Epidermal melanocyte (primary cell): Measurements from ENCODE around the gene CARF.
"Not testable (repeated sequence)": the region's sequence is repeated elsewhere in the genome, so short reads cannot be mapped to it uniquely, and the experiment has no call there.

Experiments used
- DNase-seq: peaks from one replicate; pipeline ENCODE4 v3.0.0; 2011; ENCODE audit warnings: low spot score; ENCODE audit not compliant: insufficient read length

The CARF gene, protein sequence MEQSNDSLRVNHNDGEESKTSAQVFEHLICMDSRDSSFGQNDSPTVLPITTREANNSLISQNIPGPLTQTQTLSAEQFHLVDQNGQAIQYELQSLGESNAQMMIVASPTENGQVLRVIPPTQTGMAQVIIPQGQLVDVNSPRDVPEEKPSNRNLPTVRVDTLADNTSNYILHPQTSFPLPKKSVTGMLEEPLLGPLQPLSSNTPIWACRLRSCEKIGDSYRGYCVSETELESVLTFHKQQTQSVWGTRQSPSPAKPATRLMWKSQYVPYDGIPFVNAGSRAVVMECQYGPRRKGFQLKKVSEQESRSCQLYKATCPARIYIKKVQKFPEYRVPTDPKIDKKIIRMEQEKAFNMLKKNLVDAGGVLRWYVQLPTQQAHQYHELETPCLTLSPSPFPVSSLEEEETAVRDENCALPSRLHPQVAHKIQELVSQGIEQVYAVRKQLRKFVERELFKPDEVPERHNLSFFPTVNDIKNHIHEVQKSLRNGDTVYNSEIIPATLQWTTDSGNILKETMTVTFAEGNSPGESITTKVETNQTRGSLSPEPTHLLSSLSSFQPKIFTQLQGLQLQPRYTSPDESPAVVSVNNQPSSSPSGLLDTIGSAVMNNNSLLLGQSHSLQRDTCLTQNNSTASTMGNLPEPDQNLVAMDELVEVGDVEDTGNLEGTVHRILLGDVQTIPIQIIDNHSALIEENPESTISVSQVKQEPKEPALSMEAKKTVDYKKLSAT

DNA sequence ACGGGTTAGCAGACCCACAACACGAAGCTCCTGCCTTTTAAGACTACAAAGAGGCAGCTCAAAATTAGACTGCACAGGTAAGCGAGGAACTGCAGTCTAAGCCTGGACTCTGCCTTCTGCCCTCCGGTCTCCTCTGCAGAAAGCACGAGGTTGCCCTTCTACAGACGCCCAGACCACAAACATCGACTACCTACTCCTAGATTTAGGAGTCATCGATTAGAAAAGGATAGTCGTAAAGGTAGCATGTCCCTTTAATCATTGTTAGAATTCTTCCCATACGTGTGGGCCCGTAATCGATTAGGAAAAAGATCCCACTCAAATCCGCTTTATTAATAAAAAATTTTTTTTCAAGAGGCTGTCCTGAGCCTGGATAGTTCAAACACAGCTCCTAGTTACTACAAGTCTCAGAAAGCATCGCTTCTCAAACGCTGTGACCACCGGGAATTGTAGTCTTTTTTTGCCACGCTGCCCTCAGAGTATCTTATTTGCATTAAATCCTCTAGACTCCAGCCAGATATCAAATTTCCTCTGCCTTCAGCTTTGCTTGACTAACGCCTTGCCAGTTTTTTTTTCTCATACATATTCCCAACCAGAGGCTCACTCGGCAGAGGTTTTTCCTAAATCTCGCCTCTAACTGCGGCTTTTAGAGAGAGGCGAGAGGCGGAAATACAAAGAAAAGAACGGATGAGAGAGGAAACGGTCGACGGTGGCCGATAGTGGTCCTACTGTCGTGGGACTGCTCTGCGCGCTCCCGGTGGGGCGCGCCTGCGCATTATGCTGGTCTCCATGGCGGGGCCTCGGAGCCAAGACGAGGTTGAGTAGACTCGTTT is at the start of gene CARF, which contains the start of gene WDR12:
Gene CARF, plus strand, starts transcription at position 764 of the 830 bp plus-strand sequence. CDS start 29,628 bp downstream, outside the sequence.
Gene WDR12, minus strand, starts transcription at position 162 of the 830 bp plus-strand sequence. CDS start 197 bp downstream, outside the sequence.
- peak; percentile 93 for DNase-seq

DNA sequence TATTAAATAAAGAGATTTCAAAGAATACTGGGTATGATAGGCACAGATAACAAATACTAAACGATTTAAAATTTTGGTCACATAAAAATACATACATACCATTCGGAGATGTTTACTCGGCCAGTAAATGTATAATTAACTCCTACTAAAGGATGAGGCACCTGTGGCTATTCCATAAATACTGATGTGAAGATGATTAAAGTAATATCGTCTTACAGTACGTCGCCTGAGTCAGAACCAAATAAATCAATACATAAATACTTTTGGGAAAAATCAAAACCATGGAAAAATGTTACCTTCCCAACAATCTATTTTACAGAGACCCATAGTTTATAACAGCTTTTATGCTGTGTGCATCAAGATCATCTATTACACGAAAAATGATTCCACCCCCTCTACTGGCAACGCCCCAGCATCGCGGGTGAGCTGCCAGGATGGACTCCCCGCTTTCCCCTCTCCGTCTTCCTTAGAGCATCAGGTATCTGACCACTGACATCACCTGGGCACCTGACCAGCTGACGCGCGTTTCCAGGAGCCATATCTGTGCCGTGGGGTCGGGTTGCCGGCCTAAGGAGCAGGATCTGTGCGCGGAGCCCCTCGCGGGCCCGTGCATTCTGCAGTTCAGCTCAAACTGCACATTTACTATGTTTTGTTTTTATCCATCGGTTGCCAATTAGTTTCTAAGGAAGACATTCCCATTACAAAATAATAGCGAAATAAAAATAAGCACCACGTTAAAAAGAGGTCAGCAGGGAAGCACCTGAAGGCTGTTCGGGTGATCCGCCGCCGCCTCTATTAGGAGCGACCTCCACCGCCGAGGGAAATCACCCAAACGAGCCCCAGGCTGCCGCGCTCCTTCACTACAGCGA is 41.4 kb upstream of the CARF start:
- no peak for DNase-seq

DNA sequence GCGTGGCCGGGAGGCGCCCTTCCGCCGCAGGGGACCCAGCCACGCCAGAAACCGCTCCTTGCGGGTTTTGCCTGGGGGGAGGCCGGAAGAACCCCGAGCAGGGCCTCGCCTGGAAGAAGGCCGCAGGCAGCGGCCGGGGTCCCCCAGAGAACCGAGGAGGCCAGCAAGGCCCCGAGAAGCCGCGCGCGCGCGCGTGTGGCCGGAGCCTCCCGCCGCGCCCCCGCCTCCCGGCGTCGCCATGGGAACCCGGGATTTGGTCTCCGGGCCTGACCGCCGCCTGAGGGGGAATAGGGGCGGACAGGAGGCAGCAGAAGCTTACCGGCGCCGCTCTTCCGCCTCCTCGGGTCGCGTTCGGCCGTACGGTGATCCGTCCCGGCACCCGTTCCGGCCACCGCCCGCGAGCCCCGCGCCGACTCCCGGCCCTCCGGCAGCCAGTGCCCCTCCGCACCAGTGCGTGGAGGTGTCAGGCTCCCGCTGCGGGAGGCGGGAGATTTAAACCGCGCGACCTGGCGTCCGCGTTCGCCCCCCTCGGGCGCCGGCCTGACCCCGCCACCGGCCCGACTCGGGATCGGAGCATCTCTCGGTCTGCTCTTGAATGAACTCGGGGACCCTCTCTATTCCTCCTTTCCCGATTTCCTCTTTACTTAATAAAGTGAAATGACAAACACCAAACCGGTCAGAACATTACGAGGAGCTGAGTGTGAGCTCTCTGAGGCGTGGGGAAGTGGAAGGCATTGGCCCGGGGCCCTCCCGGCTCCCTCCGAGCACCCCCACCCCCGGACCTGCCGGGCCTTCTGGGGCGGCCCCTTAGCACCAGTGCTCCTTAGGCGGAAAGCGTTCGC is 40.6 kb upstream of the CARF start, which contains the start of gene ICA1L:
Gene ICA1L, minus strand, starts transcription at position 467 of the 842 bp plus-strand sequence. CDS start 42,757 bp downstream, outside the sequence.
- DNase-seq = no peak

DNA sequence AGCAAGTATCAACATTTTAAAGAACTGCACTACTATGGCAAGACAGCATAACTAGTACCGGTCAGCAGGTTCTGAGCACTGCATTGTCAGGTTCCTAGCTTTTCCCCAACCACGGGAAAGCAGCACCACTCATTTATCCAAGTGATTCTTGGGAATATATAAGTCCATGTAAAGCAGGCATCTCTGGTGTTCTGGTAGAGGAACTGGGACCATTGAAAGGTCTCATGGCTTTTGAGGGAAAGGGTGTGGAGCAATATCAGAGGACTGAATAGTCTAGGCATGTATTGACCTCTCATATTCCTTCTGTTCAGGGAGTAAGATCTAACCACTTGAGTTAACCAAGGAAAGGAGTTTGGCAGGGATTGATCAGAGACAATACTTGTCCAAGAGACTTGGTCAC is 34.4 kb upstream of the CARF start:
- DNase-seq = no peak

DNA sequence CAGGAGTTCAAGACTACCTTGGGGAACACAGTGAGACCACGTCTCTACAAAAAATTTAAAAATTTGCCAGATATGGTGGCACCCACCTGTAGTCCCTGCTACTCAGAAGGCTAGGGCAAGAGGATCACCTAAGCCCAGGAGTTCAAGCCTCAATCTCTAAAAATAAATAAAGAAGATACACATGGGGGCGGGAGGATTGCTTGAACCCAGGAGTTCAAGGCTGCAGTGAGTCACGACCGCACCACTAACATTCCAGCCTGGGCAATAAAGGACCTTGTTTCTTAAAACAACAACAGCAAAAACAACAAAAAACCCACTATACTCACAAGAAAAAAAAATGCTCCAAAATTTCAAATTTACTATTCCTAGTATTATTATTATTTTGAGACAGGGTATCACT is 30.5 kb upstream of the CARF start:
- DNase-seq = no peak

DNA sequence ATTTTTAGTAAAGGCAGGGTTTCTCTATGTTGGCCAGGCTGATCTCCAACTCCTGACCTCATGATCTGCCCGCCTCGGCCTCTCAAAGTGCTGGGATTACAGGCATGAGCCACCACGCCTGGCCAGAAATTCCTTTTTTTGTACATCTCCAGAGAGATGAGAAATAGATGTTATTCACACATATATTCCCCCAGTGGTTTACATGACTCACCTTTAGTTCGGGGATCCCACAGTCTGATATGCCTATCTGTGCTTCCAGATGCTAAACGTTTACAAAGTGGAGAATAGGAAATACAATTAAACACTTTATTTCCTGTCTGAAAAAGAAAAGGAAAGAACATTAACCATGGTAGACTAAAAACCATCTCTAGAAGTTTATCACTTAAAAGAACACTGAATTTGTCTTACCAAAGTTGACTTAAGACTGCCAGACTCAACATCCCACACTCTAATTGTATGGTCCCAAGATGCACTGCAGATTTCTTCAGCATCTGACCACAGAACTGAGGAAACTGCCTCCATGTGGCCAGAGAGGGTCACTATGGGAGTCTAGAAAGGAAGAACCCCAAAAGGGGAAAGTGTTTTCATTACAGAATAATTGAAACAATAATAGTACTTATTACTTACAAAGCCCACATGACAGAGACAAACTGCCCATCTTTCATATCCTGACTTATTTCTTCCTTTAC is 27.9 kb upstream of the CARF start:
- no peak for DNase-seq

DNA sequence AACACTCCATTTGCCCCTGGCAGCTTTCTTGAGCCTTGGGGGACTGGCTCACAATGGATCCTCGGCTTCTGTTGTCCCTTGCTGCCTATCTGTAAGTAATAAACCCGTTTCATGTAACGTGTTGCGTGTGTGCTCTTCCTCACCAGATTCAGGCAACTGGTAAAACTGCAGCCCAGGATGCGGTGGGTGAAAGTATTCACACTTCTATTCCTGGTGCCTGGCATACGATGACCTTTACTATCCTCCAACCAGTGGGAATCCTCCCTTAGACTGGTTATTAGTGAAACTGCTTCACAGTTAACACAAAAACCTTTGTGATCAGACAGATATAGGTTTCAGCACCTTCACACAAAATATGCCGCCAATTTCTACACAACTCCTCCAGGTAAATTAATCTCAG is 26.9 kb upstream of the CARF start:
- no peak for DNase-seq

DNA sequence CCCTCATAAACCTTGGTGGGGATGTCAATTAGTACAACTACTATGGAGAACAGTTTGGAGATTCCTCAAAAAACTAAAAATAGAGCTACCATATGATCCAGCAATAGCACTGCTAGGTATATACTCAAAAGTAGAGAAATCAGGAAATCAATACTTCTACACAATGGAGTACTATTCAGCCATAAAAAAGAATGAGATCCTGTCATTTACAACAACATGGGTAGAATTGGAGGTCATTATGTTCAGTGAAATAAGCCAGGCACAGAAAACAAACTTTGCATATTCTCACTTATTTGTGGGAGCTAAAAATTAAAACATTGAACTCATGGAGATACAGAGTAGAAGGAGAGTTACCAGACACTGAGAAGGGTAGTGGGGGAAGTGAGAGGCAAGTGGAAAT is 6.6 kb upstream of the CARF start:
- DNase-seq = not testable (repeated sequence)

DNA sequence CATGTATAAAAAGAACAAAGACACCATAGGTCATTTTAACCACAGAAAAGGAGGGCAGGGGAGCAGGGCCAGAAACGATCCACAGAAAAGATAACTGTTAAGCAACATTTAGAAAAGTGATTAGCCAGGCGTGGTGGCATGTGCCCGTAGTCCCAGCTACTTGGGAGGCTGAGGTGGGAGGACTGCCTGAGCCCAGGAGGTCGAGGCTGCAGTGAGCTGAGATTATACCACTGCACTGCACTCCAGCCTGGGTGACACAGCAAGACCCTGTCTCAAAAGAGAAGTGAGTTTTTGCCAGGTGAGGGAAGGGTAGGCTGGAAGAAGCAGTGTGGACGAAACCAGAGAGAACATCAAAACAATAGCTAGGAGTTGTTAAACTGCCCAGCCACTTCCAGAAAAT is 3.9 kb upstream of the CARF start:
- DNase-seq = no peak

DNA sequence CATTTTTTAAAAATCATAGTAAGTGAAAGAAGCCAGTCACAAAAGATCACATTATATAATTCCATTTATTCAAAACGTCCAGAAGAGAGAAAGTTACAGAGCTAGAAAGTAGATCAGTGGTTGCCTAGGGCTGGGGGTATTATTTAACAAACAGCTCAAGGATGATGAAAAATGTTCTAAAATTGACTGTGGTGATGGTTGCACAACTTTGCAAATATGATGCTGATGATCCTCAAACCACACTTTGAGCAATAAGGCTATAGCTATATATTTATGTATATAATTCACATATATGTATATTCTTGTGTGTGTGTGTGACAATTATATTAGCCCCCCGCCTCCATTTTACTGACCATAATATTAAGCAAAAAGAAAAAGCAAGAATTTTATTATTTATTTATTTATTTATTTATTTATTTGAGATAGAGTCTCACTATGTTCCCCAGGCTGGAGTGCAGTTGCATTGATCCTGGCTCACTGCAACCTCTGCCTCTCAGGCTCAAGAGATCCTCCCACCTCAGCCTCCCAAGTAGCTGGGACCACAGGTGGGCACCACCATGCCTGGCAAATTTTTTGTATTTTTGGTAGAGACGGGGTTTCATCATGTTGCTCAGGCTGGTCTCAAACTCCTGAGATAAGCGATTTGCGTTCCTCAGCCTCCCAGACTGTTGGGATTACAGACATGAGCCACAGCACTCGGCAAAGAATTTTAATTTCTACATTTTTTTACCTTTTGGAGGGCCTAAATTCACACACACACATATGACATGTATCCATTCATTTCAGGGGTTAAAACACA is 2.5 kb upstream of the CARF start:
- DNase-seq = no peak

DNA sequence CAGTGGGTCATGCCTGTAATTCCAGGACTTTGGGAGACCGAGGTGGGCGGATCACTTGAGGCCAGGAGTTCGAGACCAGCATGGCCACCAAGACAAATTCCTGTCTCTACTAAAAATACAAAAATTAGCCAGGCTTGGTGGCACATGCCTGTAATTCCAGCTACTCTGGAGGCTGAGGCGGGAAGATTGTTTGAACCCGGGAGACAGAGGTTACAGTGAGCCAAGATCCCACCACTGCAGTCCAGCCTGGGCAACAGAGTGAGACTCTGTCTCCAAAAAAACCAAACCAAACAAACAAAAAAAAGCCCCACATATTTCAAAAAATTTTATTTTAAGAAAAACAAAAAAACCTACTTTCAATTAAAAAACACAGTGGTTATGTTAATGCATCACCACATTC is 1.8 kb upstream of the CARF start:
- not testable (repeated sequence) for DNase-seq

DNA sequence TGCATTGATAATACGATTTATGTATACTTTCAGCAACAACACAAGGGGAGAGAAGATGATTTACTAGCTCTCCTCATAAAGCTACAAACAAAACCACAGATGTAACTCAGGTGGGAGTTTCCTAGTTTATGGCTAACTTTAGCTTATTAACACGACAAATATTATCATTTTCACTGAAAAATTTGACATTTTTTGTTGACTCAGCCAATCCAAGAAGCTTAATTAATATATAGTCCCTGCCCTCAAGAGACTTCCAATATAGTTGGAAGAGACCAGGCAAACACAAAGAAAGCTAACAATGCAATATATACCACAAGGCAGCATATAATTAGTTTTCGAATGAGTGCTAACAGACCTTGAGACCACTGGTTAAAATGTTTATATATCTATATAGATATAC is 1.4 kb upstream of the CARF start:
- DNase-seq = no peak

DNA sequence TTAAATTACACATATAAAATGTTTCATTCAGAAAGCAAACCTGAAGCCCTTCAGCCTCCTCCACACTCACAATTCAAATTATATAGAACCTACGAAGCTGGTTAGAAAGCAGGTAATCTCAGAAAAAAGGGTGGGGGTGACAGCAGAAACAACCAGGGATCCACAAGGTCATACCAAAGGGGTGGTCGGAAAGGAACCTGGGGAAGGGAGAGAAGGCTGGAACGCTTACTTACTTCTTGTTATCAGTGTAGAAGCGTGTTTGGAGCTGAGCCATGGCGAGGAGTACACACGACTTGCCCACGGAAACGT is 918 bp upstream of the CARF start:
- DNase-seq = no peak

DNA sequence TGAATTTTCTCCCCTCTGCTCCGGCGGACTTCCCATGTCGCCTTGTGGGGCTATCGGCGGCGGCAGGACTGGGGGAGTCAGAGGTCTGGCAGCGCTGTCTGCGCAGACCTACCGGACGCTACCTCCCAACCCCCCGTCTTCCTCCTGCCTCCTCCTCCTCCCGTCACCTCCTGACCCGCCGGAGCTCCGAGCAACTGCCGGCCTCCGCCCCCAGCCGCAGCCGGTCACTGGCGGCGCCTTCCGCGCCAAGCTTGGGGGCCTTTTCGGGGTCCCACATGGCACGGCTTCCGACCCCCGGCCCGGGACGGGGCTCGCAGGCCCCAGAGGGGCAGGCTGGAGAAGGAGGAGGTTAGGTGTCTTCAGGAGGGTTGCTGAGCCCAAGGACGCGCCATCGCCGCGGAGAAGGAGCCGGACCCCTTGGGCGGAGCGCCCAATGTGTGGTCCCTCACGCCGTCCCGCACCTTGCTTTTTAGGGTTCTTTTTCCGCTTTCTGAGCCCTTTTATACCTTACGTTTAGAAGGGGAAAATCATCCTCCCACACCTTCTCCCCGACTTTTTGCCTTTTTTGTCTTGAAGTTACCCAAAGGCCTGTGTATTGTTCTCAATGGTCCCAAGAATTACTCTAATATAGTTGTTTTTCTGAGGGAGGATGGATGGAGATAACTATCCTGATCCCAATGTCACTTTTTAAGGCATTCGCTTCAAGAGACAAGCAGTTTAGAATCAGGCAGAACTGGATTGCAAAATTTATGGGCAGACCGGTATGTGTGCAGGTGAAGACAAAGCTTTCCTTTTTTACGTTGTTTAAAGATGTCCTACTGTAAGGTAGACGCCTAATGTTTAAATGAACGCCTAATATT is 497 bp downstream of the CARF start:
- DNase-seq = not testable (repeated sequence)

DNA sequence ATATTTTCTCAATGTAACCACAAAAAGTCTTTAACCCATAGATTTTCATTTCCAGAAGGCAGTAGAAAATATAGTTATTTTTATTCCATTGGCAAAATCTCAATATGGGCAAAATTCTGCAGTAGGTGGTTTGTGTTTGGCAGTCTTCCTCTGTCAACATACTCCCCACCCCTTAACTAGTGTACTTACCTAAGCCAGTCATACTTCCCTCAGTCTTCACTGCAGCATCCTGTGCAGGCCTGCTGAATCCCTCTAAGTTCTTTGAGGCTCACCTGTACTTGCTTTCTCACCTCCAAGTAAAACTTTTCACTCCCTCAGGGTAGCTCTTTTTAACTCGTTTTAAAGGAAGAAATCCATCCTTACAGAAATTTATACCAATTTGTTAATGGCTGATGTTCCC is 6.8 kb downstream of the CARF start:
- no peak for DNase-seq

DNA sequence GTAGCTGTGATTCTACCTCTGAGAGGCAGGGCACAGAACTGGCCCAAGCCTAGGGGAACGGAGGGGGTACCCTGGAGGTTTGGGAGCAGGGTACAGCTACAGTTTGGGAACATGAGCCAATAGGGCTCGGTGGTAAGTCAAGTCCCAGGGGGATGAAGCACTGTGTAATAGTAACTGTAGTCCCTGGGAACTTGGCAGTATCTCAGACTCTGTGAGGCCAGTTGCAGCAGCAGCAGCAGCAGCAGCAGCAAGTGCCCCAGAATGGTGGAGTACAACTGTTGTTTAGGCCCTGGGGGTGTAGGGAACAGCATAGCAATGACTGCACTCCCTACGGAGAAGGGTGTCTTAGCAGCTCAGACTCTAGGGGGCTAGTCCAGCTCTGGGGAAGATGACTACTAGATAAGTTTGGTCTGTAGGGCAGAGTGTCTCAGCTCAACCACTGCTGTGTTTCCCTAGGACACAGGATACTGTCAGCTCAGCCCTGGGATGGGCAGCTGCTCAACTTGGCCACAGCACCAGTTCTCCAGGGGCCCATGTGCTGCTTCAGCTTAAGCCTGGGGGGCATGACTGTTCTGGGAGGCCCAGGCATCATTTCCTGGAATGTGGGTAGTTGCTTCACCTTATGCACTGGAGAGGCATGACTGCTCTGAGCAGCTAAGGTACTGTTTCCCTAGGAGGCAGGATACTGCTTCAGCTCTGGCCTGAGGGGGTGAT is 20.5 kb downstream of the CARF start:
- no peak for DNase-seq

DNA sequence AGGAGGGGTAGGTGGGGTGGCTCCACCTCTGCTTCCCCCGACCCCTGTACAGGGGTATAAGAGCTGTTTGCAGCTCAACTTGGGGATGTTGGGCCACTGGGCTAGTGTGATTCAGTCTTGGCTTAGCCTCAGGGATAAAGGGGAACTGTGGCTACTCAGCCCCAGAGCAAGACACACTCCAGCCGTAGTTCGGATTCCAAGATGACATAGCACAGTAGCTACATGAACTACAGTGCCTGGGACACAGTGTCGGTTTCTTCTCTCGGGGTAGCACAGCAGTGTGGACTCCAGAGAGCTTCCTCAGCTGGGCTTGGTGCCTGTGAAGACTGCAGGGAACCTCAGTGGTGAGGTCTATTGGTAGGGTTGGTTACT is 21.1 kb downstream of the CARF start:
- no peak for DNase-seq
